Measurements from ENCODE around the gene SCGB1C1. TPM values are rescaled to one million over a fixed set of nuclear protein-coding genes. Genes with fewer than 3 reads are reported as not detected.

Gene SCGB1C1
- total RNA-seq, result not detected in 2 replicates

GRCh38 chr11:192674-193128 is at the start of gene SCGB1C1:
Gene SCGB1C1, plus strand, starts transcription at chr11:193078. Its CDS starts 22 bp downstream, at chr11:193100.

GRCh38 chr11:207208-207862 is 14.5 kb downstream of the SCGB1C1 start, which contains the start of the genes BET1L and RIC8A:
Gene BET1L, minus strand, starts transcription at chr11:207399. Its CDS starts 78 bp downstream, at chr11:207321.
Gene RIC8A, plus strand, starts transcription at chr11:207708. Its CDS starts 1,147 bp downstream, at chr11:208855.

DNA sequence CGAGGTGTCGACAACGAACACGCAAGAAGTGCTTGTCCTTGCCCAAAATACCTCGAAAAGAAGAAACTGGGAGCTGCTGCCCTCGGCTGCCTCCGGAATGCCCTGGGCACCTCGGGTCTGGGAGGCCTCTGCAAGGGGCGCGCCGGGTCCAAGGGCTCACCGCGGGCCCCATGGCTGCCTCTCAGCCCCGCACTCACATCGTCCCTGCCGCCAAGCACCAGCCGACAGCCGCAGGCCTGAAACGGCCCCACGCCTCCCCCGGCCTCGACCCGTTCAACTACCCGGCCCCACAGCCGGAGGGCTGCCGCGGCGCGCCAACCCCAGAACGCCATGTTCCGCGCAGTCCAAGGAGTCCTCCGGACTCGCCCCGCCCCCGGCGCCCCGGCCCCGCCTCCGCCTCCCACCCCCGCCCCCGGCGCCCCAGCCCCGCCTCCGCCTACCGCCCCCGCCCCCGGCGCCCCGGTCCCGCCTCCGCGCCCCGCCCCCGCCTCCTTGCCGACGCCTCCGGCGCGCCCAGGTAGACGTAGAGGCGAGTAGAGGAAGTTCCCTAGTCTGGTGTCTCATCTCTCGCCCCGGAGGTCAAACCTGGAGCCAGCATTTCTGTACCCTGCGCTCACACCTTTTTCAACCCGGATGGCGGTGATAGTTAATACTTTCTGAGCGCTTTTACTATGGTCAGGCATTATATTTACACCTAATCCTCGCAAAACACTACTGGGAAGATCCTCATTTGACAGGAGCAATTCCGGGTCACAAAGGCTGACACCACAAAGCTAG is 43.3 kb downstream of the SCGB1C1 start, which contains the start of gene SIRT3:
TSS of gene SIRT3 (minus strand) at position 346 of the 777 bp plus-strand sequence. CDS start at position 332, 14 bp downstream.

DNA sequence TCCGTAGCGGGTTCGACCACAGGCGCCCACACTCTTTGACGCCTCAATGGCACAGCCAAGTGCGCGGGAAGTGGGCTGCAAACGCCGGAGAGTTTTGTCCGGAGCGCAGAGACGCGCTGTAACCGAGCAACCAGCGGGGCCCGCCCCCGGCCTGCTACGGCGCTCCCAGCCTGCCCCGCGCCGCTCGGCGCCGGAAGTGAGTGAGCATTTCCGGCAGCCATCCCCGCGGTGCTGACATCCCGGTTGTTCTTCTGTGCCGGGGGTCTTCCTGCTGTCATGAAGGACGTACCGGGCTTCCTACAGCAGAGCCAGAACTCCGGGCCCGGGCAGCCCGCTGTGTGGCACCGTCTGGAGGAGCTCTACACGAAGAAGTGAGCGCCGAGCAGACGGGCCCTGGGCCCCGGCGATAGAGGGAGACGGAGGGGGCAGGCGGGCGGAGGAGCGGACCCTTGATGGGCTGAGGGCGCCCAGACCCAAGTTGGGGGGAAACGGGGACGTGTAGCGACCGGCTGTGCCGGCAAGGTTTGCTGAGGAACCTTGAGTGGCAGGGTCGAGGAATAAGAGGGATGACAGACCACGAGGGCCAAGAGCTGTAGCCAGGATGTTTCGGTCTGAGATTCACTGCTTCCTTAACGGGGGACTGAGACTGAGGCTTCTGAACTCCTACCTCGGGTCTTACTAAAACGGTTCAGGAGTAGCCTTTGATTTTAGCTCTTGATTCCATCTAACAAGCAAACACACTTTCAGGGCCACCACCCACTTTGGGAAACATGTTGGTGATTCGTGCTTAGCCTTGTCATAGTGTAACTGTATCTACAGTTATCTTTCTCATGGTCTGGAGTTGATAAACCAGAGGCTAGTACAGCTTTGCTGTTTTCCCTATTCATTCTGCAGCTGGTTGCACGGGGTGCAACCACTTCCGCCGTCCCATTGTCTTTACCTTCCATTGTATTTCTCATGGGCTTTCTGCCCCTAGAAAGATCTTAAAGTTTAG is 44.2 kb downstream of the SCGB1C1 start, which contains the start of gene PSMD13:
TSS of gene PSMD13 (plus strand) at position 203 of the 994 bp plus-strand sequence. CDS start at position 277, 74 bp downstream.

Other genes with a start within 250 kb of the SCGB1C1 start
- 15.8 and 19.8 TPM in 2 replicates for gene BET1L, start 14.3 kb downstream of the SCGB1C1 start, total RNA-seq
- 155 and 193 TPM in 2 replicates for gene RIC8A, start 14.6 kb downstream of the SCGB1C1 start, total RNA-seq
- gene SIRT3, start 43.3 kb downstream of the SCGB1C1 start, total RNA-seq, result 5.8 and 10.2 TPM in 2 replicates
- 139 and 151 TPM in 2 replicates for gene PSMD13, start 43.9 kb downstream of the SCGB1C1 start, total RNA-seq
- gene NLRP6, start 85.3 kb downstream of the SCGB1C1 start, total RNA-seq, result not detected in 2 replicates
- gene PGGHG, start 96.0 kb downstream of the SCGB1C1 start, total RNA-seq, result 7.5 and 14.0 TPM in 2 replicates
- not detected in 2 replicates for gene IFITM5, start 106.4 kb downstream of the SCGB1C1 start, total RNA-seq
- gene IFITM2, start 114.7 kb downstream of the SCGB1C1 start, total RNA-seq, result 57.8 and 90.5 TPM in 2 replicates
- gene IFITM1, start 121.0 kb downstream of the SCGB1C1 start, total RNA-seq, result 49.6 and 79.5 TPM in 2 replicates
- gene IFITM3, start 127.8 kb downstream of the SCGB1C1 start, total RNA-seq, result 75.0 and 101 TPM in 2 replicates
- 1.9 and 3.6 TPM in 2 replicates for gene B4GALNT4, start 176.4 kb downstream of the SCGB1C1 start, total RNA-seq
- 1.3 and 1.6 TPM in 2 replicates for gene PKP3, start 201.1 kb downstream of the SCGB1C1 start, total RNA-seq
- gene SIGIRR, start 221.9 kb downstream of the SCGB1C1 start, total RNA-seq, result 13.1 and 13.8 TPM in 2 replicates
- not detected in 2 replicates for gene ANO9, start 248.9 kb downstream of the SCGB1C1 start, total RNA-seq

Measured in smooth muscle cell of bladder (primary cell).